Fibroblast of skin of left quadriceps (primary cell): Measurements from ENCODE around the gene CD4.

Experiments used
- DNase-seq, 2 experiments: peaks; one replicate each; pipeline ENCODE4 v3.0.0-alpha.2; 2013; ENCODE audit warnings: low read depth in 2 of 2

The CD4 gene

DNA sequence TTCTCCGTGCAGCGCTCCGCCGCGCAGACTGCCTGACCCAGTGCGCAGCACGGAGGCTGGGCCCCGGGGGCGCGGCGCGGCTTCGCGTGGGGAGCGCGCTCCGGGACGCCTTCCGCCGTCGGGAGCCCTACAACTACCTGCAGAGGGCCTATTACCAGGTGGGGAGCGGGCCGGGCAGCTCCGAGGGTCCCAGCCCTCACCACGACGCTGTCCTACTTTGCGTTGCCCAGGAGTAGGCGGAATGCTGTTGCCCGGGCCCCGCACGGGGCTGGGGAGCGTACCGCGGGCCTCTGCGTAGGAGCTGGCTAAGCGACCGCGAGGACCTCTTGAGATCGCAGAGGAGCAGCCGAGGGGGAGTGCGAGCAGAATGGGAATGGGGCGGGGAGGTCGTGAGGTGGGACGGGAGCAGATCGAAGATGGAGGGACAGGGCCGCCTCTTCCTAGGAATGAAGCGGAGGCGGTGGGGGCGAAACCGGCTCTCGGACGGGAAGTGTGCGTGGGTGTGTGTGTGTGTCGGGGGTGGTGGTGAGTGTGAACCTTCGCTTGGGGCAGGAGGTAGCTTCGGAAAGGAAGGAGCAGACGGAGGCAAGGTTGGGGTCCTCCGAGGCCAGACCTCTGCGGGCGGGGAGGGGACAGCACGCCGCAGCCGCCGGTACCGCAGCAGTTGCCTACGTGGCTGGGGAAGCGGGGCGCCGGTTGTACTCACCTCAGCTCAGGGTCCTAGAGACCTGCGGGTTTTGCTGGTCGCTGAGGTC is 39.6 kb downstream of the CD4 start:
- DNase-seq = no peak

DNA sequence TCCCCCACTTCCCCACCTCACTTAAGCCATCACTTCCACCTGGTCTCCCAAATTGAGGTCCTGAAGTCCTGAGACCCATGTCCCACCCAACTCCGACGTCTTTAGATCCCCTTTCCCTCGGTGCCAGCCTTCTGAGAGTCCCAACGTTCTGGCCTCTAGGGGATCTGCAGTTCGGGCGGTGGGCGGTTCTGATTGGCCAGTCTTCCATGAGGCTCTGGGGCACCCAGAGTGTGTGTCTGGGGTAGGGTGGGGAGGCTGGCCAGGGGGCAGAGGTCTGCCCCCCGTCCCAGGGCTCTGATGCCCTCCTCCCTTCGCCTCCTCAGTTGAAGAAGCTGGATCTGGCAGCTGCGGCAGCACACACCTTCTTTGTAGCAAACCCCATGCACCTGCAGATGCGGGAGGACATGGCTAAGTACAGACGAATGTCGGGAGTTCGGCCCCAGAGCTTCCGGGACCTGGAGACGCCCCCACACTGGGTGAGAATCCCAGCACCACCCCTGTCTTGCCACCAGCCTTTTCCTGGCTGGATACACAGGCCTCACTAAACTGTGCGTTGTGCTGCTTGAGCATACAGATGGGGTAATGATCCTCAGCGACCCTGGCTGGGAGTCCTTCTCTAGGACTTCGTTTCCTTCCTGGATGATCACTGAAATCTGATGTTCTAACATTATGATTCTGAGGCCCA is 40.4 kb downstream of the CD4 start:
- DNase-seq = no peak

- DNase-seq = no peak
Observed at GRCh38 chr12:6830286-6830890, 41.1 kb downstream of the CD4 start.

DNA sequence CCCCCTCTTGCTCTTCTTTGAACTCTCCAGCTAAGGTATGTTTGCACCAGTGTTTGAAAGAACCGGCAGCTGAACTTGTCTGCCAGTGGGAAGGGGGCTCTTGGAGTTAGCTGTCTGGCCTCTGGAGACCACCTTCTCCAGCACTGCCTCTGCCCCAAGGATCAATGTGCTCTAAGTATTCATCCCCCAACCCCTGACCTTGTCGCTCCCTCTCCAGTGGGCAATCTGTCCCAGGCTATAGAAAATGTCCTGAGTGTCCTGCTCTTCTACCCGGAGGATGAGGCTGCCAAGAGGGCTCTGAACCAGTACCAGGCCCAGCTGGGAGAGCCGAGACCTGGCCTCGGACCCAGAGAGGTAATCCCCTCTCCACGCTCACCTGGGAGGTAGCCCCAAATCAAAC is 41.7 kb downstream of the CD4 start:
- no peak for DNase-seq

- DNase-seq = no peak
Observed at GRCh38 chr12:6831450-6831995, 42.2 kb downstream of the CD4 start.

GRCh38 chr12:6832125-6832524 is 42.8 kb downstream of the CD4 start:
- DNase-seq = no peak

GRCh38 chr12:6833189-6833890 is 44.0 kb downstream of the CD4 start:
- no peak for DNase-seq

- no peak for DNase-seq
Observed at GRCh38 chr12:6834254-6834653, 44.9 kb downstream of the CD4 start.

DNA sequence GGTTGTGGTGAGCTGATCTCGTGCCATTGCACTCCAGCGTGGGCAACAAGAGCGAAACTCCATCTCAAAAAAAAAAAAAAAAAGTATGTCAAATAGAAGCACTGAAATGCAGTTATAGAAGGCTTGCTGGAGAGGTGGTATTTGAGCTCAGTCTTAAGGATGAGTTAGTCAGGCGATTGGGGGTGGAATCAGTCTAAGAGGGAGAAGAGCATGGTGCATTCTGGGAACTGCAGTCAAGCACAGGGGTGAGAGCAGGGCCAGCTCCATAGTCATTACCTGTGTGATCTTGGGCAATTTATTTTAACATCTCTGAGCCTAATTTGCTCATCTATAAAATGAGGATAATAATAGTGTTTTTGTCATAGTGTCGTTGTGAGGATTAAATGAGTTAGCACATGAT is 45.5 kb downstream of the CD4 start:
- DNase-seq = no peak

GRCh38 chr12:6836851-6837250 is 47.5 kb downstream of the CD4 start:
- DNase-seq = no peak

GRCh38 chr12:6837370-6838060 is 48.2 kb downstream of the CD4 start:
- DNase-seq = no peak

GRCh38 chr12:6838854-6839253 is 49.5 kb downstream of the CD4 start:
- DNase-seq = no peak

- DNase-seq = no peak
Observed at GRCh38 chr12:6839482-6840201, 50.3 kb downstream of the CD4 start.

- DNase-seq = no peak
Observed at GRCh38 chr12:6840330-6840729, 51.0 kb downstream of the CD4 start.

DNA sequence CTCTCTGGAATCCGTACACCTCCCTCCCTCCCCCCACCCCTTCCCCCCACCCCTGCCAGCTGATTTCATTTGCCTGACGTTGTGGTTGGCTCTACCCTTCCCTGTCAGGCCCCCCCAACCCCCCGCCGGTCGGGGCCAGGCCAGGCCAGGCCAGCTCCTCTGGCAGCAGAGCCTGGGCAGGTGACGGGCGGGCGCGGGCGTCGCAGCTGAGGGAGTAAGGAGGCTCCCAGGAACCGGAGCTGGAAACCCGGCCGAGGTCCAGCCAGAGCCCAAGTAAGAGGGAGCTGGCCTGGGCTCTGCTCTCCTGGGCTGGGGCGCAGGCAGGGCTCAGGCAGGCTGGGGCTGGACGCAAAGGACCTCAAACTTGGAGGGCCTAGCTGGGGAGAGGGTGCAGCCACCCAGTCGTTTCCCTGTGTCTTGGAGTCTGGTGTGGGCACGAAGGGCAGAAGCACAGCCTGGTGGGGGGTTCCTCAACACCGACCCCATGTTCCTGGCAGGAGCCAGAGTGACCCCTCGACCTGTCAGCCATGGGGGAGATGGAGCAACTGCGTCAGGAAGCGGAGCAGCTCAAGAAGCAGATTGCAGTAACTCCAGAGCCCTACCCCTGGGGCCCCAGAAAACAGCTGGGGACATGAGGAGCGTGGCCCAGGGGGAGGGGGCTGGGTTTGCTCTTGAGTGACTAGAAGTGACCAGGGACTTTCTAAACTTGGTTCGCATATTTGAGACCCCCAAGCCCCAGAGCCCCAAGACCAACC is 51.6 kb downstream of the CD4 start, which contains the start of gene GNB3:
Gene GNB3, plus strand, starts transcription at position 165 of the 755 bp plus-strand sequence. Its CDS starts 363 bp downstream, at position 528.
- no peak for DNase-seq

GRCh38 chr12:6842075-6842474 is 52.7 kb downstream of the CD4 start:
- DNase-seq = no peak

- DNase-seq = no peak
Observed at GRCh38 chr12:6843118-6843902, 54.0 kb downstream of the CD4 start.

DNA sequence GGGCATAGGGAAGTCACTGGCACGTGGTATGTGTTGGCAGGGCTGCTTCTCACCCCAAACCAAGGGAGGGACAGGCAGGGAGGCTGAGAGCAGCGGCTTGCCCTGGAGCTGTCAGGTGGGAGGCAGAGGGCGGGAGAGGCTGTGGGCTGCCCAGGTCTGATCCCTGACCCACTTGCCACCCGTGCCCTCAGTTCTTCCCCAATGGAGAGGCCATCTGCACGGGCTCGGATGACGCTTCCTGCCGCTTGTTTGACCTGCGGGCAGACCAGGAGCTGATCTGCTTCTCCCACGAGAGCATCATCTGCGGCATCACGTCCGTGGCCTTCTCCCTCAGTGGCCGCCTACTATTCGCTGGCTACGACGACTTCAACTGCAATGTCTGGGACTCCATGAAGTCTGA is 56.1 kb downstream of the CD4 start:
- no peak for DNase-seq

GRCh38 chr12:6846316-6846869 is 57.1 kb downstream of the CD4 start:
- DNase-seq = no peak
